ENCODE data around the gene WWOX. TPM values are rescaled to one million over a fixed set of nuclear protein-coding genes. Genes with fewer than 3 reads are reported as not detected.

WWOX gene
- polyA plus RNA-seq, 1 donor from 2014 or later, result 25.6 TPM

DNA sequence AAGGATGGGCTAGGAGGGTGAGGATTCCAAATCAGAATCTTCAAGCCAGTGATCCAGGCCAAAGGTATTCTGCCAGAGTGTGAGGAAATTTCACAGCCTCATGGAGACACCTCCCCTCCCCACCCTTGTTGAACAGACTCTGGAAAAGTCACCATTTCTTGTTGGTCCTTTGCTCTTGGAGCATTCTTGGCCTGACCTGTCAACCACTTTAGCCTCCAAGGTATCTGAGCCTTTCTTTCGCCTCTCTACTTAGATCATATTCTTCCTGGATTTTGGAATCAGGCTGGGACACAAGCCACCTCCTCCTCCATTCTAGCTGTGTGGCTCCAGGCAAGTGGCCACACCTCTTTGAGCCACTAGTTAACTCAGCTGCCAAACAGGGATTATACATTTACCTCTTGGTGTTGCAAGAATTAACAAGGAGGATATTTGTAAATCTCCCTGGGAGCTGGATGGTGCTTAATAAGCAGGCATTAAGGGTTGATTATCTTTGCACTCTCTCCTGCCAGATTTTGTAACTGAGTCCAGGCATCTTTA is 193.5 kb downstream of the WWOX start:
- Histone ChIP-seq H3K36me3 (ENCODE audit: insufficient read depth, low read length) (no peaks in the 10 kb centered on the region), H3K27ac (ENCODE audit: low read length) (no peak overlapping the region), H3K4me2 (ENCODE audit: low read length) (no peak overlapping the region), H3K9me2 (ENCODE audit: insufficient read depth, low read length) (no peaks in the 10 kb centered on the region), H4K20me1 (ENCODE audit: insufficient read depth) (no peaks in the 10 kb centered on the region), H3F3A (ENCODE audit: insufficient read depth, low read length, poor library complexity, severe bottlenecking) (no peaks in the 10 kb centered on the region), H3K4me3 (ENCODE audit: low read length) (no peak overlapping the region), H2AFZ (ENCODE audit: low read depth, low read length) (no peak overlapping the region), H3K27me3 (ENCODE audit: insufficient read depth, low read depth, low read length) (no peaks in the 10 kb centered on the region), H3K9ac (ENCODE audit: low read length) (no peak overlapping the region), H3K9me3 (ENCODE audit: low read length) (no peaks in the 10 kb centered on the region), H3K79me2 (replicated peaks; ENCODE audit: insufficient read depth, low read length) (no peaks in the 10 kb centered on the region)
- no peak for TF ChIP-seq MXI1 (conservative IDR thresholded peaks at IDR 0.05; ENCODE audit: poor library complexity, severe bottlenecking)
- TF ChIP-seq SMC3 (conservative IDR thresholded peaks at IDR 0.05; ENCODE audit: poor library complexity), result no peak
- TF ChIP-seq, protein P1, sequence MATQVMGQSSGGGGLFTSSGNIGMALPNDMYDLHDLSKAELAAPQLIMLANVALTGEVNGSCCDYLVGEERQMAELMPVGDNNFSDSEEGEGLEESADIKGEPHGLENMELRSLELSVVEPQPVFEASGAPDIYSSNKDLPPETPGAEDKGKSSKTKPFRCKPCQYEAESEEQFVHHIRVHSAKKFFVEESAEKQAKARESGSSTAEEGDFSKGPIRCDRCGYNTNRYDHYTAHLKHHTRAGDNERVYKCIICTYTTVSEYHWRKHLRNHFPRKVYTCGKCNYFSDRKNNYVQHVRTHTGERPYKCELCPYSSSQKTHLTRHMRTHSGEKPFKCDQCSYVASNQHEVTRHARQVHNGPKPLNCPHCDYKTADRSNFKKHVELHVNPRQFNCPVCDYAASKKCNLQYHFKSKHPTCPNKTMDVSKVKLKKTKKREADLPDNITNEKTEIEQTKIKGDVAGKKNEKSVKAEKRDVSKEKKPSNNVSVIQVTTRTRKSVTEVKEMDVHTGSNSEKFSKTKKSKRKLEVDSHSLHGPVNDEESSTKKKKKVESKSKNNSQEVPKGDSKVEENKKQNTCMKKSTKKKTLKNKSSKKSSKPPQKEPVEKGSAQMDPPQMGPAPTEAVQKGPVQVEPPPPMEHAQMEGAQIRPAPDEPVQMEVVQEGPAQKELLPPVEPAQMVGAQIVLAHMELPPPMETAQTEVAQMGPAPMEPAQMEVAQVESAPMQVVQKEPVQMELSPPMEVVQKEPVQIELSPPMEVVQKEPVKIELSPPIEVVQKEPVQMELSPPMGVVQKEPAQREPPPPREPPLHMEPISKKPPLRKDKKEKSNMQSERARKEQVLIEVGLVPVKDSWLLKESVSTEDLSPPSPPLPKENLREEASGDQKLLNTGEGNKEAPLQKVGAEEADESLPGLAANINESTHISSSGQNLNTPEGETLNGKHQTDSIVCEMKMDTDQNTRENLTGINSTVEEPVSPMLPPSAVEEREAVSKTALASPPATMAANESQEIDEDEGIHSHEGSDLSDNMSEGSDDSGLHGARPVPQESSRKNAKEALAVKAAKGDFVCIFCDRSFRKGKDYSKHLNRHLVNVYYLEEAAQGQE (IDR thresholded peaks at IDR 0.05; ENCODE audit: borderline replicate concordance), result no peak
- TF ChIP-seq, protein P2, sequence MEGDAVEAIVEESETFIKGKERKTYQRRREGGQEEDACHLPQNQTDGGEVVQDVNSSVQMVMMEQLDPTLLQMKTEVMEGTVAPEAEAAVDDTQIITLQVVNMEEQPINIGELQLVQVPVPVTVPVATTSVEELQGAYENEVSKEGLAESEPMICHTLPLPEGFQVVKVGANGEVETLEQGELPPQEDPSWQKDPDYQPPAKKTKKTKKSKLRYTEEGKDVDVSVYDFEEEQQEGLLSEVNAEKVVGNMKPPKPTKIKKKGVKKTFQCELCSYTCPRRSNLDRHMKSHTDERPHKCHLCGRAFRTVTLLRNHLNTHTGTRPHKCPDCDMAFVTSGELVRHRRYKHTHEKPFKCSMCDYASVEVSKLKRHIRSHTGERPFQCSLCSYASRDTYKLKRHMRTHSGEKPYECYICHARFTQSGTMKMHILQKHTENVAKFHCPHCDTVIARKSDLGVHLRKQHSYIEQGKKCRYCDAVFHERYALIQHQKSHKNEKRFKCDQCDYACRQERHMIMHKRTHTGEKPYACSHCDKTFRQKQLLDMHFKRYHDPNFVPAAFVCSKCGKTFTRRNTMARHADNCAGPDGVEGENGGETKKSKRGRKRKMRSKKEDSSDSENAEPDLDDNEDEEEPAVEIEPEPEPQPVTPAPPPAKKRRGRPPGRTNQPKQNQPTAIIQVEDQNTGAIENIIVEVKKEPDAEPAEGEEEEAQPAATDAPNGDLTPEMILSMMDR (IDR thresholded peaks at IDR 0.05; ENCODE audit: poor library complexity, severe bottlenecking), result no peak
- no peak for TF ChIP-seq EP300 (conservative IDR thresholded peaks at IDR 0.05; ENCODE audit: poor library complexity, severe bottlenecking)
- no peak for TF ChIP-seq POLR2AphosphoS5 (IDR thresholded peaks at IDR 0.05)
- TF ChIP-seq TAF1 (IDR thresholded peaks at IDR 0.05; ENCODE audit: low read depth), result no peak
- TF ChIP-seq RAD21 (conservative IDR thresholded peaks at IDR 0.05), result no peak
- TF ChIP-seq EZH2 (IDR thresholded peaks at IDR 0.05; ENCODE audit: borderline replicate concordance, insufficient read depth, low read length, poor library complexity, severe bottlenecking), result no peak

DNA sequence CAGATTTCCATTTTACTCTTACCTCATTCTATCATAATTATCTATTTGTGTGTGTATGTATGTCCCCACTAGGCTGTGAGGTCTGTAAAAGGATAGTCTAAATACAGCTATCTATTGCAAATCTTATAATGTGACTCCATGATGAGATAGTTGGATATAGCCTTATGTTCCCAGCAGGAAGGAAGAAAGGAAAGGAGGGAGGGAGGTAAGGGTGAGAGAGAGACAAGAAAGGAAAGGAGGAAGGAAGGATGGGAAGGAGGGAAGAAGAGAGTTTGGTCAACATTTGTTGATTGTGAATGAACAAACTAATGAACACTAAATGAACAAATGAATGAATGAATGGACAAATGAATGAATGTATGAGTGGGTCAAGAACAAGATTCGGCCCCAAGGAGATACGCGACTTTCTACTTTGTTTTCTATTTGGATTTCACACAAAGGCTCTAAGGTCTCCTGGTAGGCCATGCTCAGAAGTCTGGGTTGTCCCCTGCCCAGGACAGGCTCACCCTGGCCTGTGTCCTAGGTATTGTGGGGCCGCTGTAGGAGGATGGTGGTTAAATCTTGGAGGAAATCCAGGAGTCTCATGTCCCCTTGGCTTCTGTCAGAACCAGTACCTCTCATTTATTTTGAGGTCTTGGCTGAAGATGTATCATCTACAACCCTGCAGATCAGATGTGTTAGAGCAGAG is 195.2 kb downstream of the WWOX start:
- Histone ChIP-seq H3K9me2 (ENCODE audit: insufficient read depth, low read length) (no peaks in the 10 kb centered on the region), H3K79me2 (replicated peaks; ENCODE audit: insufficient read depth, low read length) (no peaks in the 10 kb centered on the region)
- TF ChIP-seq SMC3 (conservative IDR thresholded peaks at IDR 0.05; ENCODE audit: poor library complexity) (no peak), TAF1 (IDR thresholded peaks at IDR 0.05; ENCODE audit: low read depth) (no peak), POLR2AphosphoS5 (IDR thresholded peaks at IDR 0.05) (no peak), MXI1 (conservative IDR thresholded peaks at IDR 0.05; ENCODE audit: poor library complexity, severe bottlenecking) (no peak), EP300 (conservative IDR thresholded peaks at IDR 0.05; ENCODE audit: poor library complexity, severe bottlenecking) (no peak), EZH2 (IDR thresholded peaks at IDR 0.05; ENCODE audit: borderline replicate concordance, insufficient read depth, low read length, poor library complexity, severe bottlenecking) (no peak), RAD21 (conservative IDR thresholded peaks at IDR 0.05) (no peak)
- TF ChIP-seq, protein P1 (IDR thresholded peaks at IDR 0.05; ENCODE audit: borderline replicate concordance), result no peak
- TF ChIP-seq, protein P2 (IDR thresholded peaks at IDR 0.05; ENCODE audit: poor library complexity, severe bottlenecking), result no peak

More for the DNA sequence above, 195.2 kb downstream of the WWOX start:
- Histone ChIP-seq H3K9ac (ENCODE audit: low read length) (no peak overlapping the region), H3K27ac (ENCODE audit: low read length) (no peak overlapping the region), H3K4me2 (ENCODE audit: low read length) (no peak overlapping the region), H3K9me3 (ENCODE audit: low read length) (no peaks in the 10 kb centered on the region), H3K27me3 (ENCODE audit: insufficient read depth, low read depth, low read length) (no peaks in the 10 kb centered on the region), H3K4me3 (ENCODE audit: low read length) (no peak overlapping the region), H3F3A (ENCODE audit: insufficient read depth, low read length, poor library complexity, severe bottlenecking) (no peaks in the 10 kb centered on the region), H2AFZ (ENCODE audit: low read depth, low read length) (no peak overlapping the region), H4K20me1 (ENCODE audit: insufficient read depth) (no peaks in the 10 kb centered on the region), H3K36me3 (ENCODE audit: insufficient read depth, low read length) (no peaks in the 10 kb centered on the region)

Measured in neural cell (in vitro differentiated cells).